Suppressor macrophage treated with lipopolysaccharide for 1 hour (primary cell): ENCODE measurements around the gene ZAP70.

Experiments
- DNase-seq, 3 donors: peaks; one replicate each; pipeline ENCODE4 v3.0.0-alpha.2; 2020 to 2022

The ZAP70 gene

DNA sequence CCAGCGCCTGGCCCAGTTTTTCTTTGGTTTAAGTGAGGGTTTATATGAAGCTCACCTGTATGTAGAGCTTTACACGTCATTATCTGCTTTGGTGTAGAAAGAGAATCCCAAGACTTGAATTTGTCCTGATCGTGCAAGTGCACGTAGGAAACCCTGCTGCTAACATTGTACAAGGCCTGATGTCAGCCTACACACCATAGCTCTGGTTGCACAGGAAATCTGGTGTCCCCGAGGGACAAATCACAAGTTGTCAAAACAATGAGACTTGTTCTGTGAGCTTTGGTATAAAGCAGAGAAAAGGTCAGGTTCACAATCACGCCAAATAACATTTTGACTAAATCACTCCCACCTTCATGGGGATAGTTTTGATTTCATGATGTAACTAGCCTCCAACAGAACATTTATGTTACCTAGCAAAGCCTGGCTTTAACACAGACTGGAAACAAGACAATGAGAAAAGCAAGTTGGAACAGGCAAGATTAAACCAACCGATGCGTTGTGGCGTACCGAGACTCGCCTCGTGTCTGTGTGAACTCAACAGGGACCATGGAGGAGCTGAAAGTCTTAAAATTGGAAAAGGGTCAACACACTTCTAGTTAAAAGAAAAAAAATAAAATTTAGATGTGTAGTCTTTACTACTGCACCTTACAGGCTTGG, 41.4 kb downstream of the ZAP70 start:
- DNase-seq = no peak

DNA sequence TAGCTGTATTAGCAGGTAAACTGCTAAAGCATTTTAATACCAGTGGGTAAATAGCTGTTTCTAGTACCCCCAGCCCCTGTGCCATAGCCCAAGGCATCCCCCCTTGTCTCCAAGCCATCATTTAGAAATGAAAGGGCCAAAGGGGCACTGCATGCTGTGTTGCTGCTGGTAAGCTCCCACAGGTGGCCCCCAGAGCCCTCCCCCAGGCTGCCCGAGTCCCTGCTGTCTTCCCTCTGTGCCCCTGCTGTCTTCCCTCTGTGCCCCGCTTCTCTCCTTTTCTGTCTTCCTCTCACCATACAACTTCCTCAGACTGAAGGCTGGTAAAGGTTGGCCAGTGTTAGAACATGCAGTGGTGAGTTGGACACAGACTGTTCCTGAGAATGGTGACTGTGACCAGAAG, 42.1 kb downstream of the ZAP70 start:
- DNase-seq = no peak

DNA sequence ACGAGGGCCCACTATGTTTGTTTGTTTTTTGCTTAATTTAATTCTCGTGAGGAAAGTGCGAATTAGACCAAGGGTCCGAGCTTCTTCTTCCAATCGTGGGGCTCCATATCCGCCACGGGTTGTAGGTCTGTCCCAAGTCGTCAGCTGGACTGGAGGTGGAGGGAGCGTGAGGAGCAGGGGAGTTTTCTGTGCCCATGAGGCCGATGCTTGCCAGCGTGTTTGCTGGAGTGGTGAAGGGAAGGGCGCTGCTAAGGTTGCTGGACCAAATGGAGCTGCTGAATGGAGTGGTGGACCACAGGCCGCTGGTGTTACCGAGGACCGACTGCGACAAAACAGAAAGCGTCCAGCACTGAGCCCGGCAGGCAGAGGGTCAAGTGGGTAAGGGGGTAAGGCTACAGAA, 43.7 kb downstream of the ZAP70 start:
- no peak for DNase-seq

DNA sequence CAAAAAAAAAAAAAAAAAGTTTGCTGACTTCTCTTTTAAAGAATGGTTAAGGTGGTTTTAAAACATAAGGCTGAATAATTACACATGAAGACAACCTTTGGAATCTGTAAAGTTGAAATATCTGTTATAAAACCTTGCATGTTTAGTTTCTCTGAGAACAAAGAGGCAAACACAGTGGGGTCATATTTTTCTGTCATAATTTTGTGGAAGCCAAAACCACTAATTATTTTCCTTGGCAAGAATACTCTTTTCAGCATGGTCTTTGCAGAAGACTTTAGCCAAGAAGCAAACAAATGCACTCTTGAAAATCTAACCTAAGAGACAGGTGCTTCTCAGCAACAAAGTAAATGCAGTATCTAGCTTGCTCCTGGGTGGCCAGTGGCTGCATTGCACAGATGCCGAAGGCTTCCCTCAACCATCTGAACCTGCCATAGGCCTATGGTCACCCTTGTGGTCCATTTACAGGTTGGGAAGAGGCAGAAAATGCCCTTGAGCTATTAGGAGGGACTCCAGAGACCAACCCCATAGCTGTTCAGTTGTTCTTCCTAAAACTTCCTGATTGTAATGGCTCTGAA, 44.8 kb downstream of the ZAP70 start:
- DNase-seq = no peak

DNA sequence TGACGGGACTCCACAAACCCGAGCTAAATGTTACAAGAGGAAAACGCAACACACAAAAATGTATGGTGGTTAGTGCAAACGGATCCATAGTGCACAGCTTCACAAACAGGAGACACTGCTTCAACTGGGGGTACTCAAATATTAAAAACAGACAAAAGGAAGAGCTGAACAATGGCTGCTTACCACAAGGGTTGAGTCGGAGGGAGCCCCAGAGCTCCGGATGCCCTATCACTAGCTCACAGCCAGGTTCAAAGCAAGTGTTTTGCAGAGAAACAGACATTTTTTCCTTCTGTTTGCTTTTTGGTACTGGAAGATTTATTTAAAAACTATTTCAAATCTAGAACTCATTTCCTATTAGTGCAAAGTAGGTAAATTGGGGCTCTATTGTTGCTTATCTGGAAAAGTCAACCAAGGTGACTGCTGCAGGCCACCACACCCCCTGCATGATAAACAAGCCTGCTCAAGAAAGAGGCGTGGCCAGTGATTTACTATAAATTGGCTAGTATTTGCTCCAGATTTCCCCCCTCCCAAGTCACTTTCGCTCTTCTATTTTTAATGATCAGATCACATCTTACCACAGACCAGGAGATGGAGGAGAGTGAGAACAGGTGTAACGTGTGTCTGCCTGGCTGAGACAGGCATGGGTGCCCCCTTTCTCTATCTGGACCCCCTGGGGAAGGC, 46.5 kb downstream of the ZAP70 start:
- no peak for DNase-seq

DNA sequence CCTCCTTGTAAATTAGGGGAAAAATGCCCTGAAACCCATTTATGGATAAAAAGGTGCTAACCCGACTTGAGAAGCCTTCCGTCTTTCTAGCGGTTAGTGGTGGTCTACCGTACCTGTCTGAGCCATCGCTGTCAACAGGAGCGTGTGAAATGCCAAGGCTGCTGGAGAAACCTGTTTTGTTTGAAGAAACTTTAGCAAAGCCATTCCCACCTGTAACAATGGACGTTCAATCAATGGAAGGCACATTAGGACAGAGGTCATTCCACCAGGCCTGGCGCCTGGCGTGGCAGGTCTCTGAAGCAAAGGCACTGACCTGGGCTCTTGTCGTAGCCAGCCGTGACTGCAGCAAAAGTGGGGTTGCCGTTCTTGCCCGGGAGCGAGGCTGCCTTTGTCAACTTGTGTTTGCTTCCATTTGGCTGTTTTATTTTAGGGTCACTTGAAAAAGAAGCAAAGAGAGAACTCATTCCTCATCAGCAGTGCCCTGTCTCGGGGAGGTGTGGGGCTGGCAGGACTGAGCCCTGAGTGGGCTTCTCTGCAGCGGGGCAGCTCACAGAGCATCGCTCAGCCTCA, 47.2 kb downstream of the ZAP70 start:
- no peak for DNase-seq

DNA sequence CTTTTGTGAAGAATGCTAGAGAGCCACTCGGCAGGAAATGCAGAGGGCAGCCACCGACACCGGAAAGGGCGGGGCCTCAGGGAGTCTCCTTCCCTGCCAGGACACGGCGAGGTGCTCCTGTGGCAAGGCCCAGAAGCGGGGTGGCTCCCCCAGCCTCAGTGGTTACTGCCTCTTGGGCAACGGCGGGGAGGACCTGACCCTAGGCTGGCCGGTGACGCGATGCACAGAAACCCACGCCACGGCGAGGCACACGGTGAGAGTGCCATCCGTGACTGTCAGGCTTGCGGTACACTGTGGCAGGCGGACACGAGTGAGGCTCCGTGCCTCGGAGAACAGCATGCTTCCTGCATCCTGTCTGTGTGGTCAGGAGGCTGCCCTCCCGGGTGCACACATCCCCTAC, 47.8 kb downstream of the ZAP70 start:
- DNase-seq = no peak

DNA sequence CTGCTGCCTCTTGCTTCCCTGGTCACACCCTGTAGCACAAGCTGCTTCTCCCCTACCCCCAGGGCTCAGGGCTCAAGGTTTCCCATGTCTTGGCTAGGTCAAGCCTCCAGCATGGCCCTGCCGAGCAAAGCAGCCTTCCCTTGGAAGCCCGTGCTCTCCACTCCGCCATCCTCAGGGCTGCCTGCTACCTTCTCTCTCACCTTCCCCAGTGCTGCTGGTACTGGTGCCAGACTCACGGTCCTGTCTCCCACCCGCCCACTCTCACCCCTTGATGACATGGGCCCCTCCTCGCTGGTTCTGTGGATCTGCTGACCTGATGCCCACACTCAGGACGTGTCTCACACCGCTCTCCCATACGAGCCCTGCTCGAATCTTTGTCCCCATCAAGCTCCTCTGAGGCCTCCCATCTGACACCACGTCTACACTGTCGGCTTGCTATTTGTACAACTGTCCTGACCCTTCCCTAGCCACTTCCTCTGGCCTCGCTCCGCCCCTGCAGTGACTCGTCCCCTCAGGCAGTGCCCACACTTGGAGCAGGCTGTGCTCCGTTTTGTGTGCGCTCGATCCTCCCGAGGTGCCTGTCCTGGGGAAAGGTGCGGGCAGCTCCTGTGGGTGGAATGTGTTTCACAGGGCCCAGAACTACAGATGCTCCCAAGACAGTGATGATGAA, 49.9 kb downstream of the ZAP70 start:
- peak in 2 of 3 donors; percentile 5 to 6 for DNase-seq

DNA sequence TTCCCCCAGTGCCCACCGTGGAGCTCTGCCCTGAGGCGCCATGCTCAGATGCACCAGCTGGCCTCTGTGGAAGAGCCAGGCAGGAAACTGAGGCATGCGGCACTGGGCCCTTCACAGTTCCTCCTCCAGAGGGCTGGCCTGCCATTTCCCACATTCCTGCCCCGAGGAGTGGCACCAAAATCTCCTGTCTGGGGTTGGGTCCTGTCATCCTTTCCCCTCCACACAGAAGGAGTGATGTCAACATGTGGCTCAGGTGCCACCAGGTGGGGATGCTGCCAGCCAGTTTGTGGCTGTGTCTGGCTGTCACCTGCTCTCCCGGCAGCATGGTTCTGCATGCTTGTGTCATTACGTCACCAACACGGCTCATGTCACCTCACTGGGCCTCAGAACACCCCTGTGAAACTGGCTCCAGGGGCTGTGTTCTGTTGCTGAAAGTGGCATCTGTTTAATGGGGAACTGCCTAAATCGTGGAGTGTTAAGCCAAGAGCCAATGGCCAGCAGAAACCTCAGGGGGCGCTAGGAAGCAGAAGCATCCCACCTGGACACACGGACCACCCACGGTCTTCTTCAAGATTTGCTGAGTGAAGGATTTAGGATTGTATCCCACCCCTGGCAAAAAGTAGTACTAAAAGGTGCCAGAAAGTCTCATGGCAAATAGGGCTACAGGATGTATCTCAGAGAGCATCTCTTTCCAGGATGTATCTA, 51.3 kb downstream of the ZAP70 start:
- no peak for DNase-seq

DNA sequence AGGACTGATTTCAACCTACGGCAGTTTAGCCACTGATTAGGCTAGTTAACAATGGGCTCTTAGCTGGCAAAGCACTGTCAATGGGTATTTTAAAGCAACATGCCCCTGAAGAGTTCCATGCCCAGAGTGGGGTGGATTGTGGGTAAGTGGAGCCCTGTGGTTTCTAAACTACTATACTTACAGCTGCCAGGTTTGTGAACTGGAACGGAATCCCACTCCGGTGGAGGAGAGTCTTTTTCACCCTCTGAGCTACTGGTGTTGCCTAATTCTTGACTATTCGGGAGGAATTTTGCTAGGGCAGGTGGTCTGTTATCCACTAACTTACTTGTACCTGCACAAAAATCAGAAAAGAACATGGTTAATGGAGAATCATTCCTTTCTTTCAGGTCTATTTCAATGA, 52.6 kb downstream of the ZAP70 start:
- no peak for DNase-seq

DNA sequence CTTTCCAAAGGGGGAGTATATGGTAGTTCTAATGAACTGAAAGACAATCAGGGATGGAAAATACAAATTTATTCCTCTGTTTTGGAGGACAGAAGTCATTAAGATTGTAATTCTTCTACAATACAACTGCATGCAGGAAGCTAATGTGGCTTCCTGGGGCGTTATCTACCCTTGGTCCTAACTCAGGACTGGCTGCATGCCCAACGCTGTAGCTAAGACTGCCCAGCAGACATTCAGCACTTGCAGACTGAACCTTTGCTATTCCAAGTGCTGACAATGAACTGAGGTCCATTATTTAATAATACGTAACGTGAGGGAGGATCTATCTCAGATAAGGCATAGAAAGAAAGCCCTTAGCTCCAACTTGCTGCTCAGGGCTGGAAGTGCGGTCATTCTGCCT, 53.2 kb downstream of the ZAP70 start:
- DNase-seq = no peak

DNA sequence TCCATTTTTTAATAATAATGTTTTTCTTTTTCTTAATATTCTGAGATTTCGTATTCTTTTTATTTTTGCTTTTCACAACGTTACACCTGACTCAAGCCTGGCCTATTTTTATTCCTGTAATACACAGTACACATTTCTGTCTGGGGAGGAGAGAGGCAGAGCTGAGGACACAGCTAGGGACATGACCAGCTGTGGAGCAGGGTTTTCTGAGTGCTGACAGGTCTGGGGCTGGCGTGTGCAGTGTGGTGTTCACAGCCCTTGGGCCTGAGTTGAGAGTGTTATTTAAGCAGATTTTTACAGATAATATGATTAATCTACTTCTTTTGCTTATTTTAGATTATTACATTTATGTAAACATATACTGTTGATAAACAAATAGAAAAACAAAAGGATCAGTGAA, 55.9 kb downstream of the ZAP70 start:
- DNase-seq = no peak

DNA sequence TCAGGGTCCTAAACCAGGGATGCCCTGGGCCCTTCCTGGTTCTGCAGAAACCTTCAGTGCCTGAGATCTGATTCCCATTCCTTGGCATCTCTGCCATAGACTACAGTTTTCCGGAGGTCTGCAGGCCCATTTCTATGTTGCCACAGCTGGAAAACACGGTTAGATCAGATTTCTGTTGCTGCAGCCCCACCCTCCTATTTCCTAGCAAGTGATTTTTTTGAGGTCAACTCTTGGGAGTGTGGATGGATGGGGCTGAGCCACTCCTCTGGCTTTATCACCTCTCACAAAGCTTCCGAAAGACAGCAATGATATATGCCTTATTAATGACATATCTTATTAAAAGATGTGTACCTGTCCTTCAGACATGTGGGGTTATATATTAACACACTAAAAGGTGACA, 56.3 kb downstream of the ZAP70 start:
- DNase-seq = no peak

DNA sequence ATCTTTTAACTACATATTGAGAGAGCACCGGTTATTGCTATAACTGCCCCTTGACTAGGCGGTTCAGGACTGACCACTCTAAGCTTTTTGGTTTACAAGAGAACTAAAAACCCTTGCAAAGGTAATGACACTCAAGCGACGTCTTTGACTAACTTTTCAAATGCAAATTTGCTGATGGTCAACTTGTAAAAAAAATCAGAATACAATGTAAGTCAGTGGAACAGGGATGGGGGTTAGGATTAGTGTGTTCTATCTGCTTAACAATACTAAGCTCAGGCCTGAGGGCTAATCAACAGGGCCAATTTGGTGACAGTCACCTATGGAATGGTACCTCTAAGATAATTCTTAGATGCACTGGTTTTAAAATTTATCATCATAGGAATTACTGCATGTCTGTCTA, 57.1 kb downstream of the ZAP70 start:
- no peak for DNase-seq

DNA sequence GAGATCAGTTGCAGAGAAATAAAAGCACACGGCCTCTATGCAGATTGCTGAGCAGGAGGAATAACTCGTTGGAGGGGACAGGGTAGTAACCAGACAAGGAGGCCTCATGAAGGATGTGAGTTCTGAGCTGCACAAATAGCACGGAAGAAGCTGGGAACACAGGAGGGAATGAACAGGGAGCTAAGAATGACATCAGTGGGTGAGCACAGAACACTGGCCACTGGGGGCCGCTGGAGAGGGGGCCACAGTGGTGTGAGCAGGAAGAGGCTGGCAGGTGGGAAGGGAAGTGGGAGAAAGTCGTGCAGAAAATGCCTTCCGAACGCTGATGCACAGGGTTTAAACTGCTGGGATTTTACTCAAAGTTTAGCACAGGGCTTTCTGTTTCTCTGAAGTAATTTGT, 61.0 kb downstream of the ZAP70 start:
- peak; percentile 6 to 42 (median 25) for DNase-seq

DNA sequence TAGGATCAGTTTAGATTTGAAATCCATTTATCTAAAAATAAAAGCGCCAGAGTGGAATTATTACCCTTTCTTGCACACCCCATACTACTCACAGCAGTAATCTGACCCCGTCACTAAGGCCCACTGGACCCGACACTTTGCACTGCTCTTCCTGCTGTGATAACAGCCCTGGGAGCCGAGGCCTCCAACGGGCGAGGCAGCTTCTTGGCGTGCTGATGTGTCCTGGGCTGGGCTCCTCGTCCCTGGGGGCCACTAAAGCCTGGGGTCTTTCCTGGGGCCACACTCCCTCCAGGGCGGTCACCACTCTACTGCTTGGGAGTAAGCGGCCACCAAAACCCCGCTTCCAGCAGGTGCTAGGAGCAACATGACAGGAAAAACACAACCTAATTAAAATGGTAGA, 61.7 kb downstream of the ZAP70 start:
- no peak for DNase-seq

DNA sequence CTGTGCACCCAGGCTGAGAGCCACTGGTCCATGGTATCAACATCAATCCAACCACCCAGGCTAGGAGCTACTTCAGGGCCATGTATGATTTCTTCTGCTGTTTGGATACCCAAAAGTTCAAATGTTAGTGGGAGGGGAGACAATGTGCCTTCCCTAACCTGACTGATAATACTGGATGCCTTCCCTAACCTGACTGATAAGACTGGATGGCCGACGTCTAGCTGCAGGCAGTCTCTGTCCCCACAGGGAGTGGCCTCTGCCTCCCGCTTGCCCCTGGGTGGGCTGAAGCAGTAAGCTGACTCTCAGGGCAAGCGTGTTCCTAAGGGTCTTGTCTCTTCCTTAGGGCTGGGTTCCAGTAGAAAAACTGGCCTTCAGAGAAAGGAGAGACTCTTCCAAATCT, 65.8 kb downstream of the ZAP70 start:
- DNase-seq = no peak

DNA sequence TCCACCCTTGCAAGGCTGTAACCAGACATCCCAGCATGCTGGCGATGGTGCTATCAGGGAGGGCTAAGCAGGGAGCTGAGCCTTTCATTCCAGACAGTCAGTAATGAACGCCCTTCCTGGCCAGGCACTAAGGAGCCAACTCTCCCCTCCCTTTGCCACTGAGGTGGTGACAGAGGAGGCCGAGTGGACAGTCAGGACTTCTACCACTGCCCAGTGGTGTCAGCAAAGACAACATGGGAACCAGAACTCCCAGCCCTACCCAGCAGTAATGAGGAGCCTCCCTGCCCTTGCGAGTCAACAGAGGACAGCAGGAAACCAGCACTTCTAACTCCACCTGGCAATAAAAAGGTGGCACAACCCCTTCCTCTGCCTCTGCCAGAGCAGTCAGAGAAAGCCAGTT, 68.6 kb downstream of the ZAP70 start:
- DNase-seq = no peak

DNA sequence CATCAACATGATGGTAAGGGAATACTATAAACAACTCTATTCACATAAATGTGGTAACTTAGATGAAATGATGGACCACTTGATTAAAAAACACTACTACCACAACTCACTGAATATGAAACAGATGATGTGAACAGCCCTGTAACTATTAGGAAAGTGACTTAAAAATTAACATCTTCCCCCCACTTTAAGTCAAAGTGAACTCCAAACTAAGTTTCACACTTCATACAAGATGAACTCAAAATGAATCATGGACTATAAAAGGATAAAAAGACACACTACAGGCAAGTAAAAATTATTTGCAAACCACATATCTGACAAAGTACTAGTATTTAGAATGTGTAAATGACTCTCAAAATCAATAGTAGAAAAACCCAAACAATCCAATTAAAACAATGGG, 71.6 kb downstream of the ZAP70 start:
- no peak for DNase-seq

DNA sequence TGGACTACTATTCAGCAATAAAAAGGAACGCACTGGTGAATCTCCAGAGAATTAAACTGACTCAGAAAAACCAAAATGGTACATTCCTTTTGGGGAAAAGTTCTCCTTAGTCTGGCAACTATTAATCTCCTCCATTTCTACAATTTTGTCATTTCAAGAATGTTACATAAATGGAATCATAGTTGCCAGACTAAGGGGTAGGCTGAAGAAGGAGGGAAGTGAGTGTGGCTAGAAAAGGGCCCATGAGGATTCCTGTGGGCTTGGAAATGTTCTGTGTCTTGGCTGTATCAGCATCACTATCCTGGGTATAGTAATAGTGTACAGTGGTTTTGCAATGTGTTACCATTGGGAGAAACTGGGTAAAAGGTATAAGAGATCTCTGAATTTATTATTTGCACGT, 72.4 kb downstream of the ZAP70 start:
- no peak for DNase-seq

DNA sequence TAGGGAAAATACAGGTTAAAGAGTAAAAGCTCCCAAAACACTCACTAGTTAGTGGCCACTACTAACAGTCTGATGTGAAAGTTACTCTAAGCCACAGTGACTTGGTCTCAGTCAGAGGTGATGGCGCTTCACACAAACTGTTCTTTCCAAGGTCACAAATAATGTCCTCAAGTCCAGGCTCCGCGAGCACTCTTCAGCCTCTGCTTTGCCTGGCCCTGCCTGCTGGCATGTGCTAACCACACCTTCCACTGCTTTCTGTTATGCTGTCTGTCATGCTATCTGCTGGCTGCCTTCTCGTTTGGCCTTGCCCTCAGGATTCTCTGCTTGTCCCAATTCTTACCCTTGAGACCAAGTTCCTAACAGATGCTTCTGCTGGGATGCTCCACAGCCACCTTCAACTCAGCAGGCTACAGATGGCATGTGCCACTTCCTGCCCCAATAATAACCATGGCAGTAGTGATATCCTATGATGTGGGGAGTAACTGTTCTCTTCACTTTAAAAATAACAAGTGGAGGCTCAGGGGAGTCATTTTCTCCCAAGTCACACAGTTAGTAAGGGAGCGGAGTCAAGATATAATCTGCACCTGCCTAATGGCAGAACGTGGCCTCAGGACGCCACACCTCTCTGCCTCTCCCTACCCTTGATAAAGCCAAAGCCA, 75.7 kb downstream of the ZAP70 start:
- DNase-seq = no peak
